AG04449 (cell line): ENCODE results near the gene SMAD1.

ENCODE experiments used
- CTCF ChIA-PET: fragments of 350-600 bp; formaldehyde crosslinking; extraction: SDS; loops from one replicate; lab custom pipeline; 2021; ENCODE audit warnings: antibody characterized with exemption; lab: Yijun Ruan, JAX
- POLR2A ChIA-PET: fragments of 400-600, 350-600 bp; formaldehyde crosslinking; extraction: SDS; loops from one replicate; lab custom pipeline; 2020; ENCODE audit warnings: antibody characterized with exemption, inconsistent platforms; lab: Yijun Ruan, JAX
- DNase-seq: peaks from one replicate; pipeline ENCODE4 v3.0.0-alpha.2; 2010; ENCODE audit warnings: low read depth, low spot score
- H3K4me3 ChIP-seq: 2 replicates; pipeline ENCODE4 v1.5.1; 2011; ENCODE audit warnings: low read depth, mild to moderate bottlenecking, control low read depth, low read length
- TF ChIP-seq, protein P1 (sequence below): IDR thresholded peaks from one replicate; pipeline ENCODE4 v1.5.1; 2011; ENCODE audit warnings: mild to moderate bottlenecking, moderate library complexity, low read length, control low read depth, inconsistent platforms; ENCODE audit not compliant: insufficient read depth; ENCODE audit errors: missing control alignments

The SMAD1 gene

DNA sequence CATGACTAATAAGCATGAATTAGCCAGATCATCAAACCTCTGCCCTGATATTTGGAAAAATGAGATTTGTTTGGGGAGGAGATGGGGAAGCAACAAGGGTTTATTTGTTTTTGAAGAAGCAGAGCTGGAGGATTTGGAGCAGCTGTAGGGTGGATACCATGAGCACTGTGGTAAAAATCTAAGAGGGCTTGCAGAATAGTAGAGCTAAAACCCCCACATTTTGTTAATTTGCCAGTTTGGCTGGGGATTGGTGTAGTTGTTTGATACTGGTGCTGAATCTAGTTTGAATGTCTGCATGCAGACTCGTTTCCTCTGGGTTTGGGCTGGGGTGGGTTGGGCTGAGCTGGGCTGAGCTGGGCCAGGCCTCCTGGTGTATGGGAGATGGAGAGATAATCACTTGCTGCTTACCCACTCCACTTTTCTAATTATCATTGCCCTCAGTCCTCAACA lies 43.7 kb downstream of the SMAD1 start:
- ChIA-PET POLR2A (interaction anchor here (0.6 kb wide), 1 partner anchor 14 kb away, joined by 3 read pairs; no protein-coding TSS in a partner anchor), CTCF (interaction anchor here (0.6 to 1.3 kb wide), 3 partner anchors 32 to 343 kb away, joined by 3 to 6 read pairs (median 4); no protein-coding TSS in a partner anchor)
- no peak for DNase-seq
- TF ChIP-seq, protein P1, sequence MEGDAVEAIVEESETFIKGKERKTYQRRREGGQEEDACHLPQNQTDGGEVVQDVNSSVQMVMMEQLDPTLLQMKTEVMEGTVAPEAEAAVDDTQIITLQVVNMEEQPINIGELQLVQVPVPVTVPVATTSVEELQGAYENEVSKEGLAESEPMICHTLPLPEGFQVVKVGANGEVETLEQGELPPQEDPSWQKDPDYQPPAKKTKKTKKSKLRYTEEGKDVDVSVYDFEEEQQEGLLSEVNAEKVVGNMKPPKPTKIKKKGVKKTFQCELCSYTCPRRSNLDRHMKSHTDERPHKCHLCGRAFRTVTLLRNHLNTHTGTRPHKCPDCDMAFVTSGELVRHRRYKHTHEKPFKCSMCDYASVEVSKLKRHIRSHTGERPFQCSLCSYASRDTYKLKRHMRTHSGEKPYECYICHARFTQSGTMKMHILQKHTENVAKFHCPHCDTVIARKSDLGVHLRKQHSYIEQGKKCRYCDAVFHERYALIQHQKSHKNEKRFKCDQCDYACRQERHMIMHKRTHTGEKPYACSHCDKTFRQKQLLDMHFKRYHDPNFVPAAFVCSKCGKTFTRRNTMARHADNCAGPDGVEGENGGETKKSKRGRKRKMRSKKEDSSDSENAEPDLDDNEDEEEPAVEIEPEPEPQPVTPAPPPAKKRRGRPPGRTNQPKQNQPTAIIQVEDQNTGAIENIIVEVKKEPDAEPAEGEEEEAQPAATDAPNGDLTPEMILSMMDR = no peak
- H3K4me3 ChIP-seq = no peak overlapping the region

DNA sequence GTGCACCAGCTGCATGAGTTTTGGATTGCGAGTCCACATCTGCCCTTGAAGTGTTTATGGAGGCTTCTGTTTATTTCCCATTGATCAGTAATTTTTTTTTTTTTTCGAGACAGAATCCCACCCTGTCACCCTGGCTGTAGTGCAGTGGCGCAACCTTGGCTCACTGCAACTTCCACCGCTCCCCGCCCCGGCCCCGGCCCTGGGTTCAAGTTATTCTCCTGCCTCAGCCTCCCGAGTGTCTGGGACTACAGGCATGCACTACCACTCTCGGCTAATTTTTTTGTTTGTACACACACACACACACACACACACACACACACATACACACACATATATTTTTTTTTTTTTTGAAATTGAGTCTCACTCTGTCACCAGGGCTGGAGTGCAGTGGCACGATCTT lies 46.1 kb downstream of the SMAD1 start:
- TF ChIP-seq, protein P1 = no peak
- H3K4me3 ChIP-seq = no peak overlapping the region
- ChIA-PET CTCF (no interaction called here), POLR2A (no interaction called here)
- no peak for DNase-seq

DNA sequence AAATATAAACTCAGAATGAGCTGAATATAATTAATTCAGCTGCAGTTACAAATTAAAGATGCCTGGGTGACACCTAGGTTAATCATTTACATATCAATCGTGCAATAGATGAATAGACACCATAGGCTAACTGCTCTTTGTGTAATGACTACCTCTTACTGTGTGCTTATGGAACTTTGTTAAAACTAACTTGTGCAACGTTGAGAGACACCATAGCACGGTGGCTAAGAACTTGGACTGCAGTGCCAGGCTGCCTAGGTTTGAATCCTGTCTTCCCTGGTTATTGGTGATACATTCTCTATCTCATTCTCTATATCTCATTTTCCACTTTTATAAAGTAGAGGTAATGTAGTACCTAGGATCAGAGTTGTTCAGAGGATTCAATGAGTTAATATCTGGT lies 46.9 kb downstream of the SMAD1 start:
- ChIA-PET CTCF (no interaction called here), POLR2A (no interaction called here)
- TF ChIP-seq, protein P1 = no peak
- no peak overlapping the region for H3K4me3 ChIP-seq
- no peak for DNase-seq

DNA sequence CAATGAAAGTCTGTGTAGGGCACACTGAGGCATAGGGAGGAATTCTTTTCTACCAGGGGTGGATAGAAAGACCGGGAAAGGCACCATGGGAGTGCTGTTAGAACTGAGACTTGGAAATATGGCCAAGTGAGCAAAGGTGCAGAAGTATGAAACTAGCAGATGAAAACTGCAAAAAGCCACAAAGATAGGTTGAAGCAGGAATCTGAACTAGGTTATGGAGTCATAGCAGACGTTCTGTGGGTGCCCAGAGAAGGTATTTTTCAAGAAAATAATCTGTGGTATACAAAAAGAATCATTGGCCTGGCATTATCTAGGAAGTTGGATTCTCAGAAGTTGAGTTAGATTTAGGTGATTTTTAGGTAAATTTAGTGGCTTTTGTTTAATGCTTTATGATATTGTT lies 48.5 kb downstream of the SMAD1 start:
- TF ChIP-seq, protein P1 = no peak
- H3K4me3 ChIP-seq = no peak overlapping the region
- no peak for DNase-seq
- ChIA-PET CTCF (no interaction called here), POLR2A (no interaction called here)

DNA sequence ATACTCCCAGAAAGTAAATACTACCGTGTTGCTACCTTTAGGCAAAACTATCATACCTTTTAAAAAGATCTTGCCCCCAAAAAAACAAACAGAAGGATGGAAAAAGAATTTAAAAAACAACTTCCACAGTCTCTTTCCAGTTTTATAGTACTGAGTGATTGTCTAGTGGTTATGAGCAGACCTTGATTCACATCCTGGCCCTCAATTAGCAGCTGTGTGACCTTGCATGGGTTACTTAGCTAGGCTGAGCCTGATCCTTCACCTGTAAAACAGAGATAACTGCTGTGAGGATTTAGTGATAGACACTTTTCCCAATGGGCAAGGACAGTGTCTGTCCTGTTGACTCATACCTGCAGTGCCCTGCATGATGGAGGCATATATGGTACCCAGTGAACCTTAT lies 49.0 kb downstream of the SMAD1 start:
- ChIA-PET POLR2A (no interaction called here), CTCF (interaction anchor here (0.9 kb wide), 1 partner anchor 54 kb away, joined by 3 read pairs; no protein-coding TSS in a partner anchor)
- H3K4me3 ChIP-seq = no peak overlapping the region
- TF ChIP-seq, protein P1 = no peak
- DNase-seq = no peak

DNA sequence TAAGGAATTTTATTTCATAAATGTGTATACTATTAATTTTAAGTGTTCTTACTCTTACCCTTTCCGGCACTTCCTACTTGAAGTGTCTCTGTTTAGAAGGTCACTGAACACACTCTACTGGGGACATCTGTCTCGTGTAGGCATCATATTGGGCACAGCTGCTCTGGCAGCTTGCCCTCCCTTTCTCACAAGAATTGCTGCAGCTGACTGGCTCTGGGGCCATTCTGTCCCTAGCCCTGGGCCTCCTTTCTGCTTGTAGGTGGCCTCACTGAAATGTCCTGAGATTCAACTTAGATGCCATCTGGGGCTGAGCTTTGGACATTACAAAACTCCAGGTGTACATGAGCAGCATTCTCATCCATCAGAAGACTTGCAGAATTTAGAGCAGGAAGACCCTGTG lies 49.6 kb downstream of the SMAD1 start:
- ChIA-PET POLR2A (no interaction called here), CTCF (interaction anchor here (0.9 to 1.5 kb wide), 2 partner anchors 54 to 297 kb away, joined by 3 to 4 read pairs; no protein-coding TSS in a partner anchor)
- TF ChIP-seq, protein P1 = no peak
- no peak overlapping the region for H3K4me3 ChIP-seq
- DNase-seq = no peak
